ENCODE data around the gene CCDC195.

The CCDC195 gene, protein sequence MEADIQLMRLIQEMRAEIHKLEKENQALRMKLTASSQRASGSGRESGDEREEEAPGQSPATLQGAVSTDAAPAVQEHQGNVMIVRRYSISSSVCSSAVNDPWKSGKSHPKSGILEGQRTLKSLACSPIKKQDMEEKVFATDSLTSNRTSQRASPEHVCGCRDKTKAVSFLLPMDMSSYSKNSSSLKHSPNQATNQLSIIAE

DNA sequence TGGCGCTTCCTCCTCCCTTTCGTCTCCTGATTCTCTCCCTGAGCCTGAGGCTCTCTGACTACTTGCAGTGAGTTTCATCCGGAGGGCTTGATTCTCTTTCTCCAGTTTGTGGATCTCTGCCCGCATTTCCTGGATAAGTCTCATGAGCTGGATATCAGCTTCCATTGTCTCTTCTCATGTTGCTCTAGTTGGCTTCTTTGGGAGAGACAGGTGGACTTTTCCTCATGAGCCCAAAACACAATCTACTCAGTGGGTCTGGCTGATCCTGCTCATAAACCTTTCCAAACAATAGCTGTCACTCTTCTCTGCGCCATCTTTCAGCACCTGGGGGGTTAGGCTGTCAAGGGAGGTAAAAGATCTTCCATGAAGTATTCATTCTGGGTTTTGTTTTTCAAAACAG, at the start of gene CCDC195:
CCDC195 (minus strand) TSS at position 165 of the 400 bp plus-strand sequence; CDS start at position 165, 0 bp downstream.
- no peak for DNase-seq

DNA sequence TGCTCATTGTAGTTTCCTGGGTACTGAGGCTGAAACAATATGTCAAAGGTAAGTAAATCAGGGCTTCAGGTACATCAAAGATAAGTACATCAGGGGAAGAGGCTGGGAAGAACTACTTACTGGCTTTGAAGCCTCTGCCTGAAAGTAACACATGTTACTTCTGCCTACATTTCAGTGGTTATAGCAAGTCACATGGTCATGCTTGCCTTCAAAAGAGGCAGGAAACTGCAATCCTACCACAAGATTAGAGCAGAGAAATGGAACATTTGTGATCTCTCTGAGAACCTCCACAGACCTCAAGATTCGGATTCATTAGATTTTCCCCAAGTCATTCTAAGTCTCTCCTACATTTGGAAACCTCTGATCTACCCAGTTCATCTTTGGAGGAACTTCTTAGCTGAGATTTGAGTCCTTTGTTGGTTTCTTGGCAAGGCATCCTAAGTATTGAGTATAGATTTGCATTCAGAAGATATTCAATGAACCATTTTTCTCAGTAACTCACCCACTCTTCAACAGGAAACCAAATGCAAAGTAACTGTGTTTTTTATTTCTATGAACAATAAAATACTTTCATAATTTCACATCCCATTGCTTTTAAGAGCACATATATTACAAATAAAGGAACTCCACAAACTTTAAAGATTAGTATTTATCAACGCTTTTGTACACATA, 48.5 kb upstream of the CCDC195 start:
- no peak for DNase-seq

DNA sequence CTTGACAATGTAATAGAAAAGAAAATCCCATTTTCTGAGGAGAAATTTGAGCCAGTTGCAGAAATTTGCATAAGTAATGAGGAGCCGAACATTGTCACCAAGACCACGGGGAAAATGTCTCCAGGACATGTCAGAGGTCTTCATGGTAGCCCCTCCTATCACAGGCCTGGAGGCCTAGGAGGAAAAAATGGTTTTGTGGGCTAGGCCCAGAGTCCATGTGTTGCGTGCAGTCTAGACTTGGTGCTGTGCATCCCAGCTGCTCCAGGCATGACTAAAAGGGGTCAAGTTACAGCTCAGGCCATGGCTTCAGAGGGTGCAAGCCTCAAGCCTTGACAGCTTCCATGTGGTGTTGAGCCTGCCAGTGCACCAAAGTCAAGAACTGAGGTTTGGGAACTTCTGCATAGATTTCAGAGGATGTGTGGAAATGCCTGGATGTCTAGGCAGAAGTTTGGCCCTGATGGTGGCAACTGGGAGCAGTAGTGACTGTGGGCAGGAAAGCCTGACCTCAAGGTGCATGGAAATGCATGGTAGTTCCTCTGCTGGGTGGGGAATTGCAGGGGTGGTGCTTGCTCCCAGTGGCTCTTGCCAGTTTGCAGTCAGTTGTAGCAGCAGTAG, 41.9 kb upstream of the CCDC195 start:
- no peak for DNase-seq

DNA sequence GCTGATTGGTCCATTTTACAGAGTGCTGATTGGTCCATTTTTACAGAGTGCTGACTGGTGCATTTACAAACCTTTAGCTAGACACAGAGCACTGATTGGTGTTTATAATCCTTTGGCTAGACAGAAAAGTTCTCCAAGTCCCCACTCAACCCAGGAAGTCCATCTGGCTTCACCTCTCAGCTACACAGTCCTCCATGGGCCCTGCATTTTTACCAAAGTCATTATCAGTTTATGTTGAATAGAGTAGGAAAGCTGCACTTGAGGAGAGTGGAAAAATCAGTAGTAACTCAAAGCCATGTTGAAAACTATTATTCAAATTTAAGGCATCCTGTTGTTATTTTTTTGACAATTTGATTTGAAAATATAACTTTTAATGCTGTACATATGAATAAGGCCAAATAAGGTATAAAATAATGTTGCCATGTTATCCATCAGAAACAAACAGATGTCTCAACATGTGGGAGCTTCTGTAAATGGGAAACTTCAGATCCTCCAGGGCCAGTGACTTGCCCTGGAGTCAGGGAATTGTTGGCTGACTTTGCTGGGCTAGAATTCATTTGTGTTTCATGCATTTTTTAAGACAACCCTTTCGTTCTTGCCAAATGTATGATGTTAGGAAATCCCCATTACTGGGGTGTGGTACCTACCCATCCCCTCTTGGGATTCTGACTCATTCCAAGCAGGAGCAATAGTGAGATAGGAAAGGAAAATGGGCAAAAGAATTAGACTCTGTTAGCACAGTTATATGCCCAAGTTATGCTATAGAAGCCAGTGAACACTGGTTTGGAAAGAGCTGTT, 37.8 kb upstream of the CCDC195 start:
- DNase-seq: no peak

DNA sequence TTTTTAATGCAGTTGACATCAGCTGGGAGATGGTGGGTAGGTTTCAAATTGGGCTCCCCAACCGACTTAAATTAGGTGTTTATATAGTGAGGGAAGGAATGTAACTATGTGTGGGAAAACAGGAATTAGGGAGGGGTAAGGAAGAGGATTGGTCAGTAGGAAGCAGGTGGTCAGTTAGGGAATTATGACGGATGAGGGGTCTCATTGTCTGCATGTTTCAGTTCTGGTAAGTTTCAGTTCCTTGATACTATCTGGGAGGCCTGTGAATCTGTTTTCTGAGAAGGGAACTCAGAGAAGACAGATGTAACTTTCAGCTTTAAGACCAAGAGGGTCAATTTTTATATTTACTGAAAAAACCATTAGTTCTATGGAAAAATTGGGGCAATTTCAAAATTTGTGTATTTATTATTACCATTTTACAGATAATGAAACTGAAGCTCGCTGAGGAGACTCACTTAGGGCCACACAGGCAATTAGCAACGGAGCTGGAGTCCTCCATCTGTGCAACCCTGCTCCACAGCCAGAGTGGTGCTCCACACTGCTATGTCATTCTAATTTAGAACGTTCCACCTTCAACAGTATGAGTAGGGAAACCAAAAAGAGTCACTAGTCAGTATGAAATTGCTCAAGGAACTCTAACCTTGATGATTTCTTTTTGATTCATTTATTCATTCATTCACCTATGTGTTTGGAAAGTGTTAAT, 36.0 kb upstream of the CCDC195 start:
- no peak for DNase-seq

DNA sequence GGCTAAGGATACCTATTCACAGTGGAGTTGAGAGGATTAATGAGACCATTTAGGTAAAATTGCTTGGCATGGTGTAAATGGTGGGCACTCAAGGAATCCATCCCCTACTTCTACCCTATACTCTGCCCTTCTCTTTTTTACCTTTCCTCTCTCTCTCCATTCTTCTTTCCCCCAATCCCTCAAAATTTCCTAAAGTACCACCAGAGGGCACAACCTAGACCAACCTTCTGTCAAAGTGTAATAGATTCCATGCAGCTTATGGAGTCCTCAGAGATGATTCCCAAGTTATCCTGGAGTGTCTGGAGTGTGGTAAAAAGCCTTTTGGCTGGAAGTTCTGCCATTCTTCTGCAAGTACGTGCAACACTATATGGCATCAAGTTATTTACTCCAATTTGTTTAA, 33.0 kb upstream of the CCDC195 start:
- no peak for DNase-seq

DNA sequence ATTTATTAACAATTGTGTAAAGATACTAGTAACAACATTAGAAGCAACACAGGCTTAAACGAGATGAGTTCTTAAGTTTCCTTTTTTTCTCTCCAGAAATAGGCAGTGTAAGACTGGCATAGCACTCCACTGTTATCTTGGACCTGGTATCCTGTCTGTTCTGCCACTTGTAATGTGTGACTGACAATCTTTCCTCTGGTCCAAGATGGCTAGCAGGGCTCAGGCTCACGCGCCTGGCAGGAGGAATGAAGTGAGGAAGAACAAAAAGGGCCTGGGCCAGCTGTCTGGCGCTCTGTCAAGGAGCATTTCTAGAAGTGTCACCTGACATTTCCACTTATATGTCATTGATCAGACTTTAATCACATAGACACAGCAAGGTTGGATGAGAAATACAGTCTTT, 31.6 kb upstream of the CCDC195 start:
- no peak for DNase-seq

DNA sequence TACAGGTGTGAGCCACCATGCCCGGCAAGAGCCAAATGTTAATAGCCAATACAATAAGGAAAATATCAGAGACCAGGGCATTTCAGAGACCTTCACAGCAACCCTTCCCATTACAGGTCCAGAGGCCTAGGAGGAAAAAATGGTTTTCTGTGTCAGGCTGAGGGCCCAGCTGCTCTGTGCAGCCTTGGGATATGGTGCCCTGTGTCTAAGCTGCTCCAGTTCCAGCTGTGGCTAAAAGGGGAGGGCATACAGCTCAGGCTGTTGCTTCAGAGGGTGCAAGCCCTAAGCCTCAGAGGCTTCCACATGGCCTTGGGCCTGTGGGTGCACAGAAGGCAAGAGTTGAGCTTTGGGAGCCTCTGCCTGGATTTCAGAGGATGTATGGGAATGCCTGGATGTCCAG, 20.1 kb upstream of the CCDC195 start:
- DNase-seq: no peak

DNA sequence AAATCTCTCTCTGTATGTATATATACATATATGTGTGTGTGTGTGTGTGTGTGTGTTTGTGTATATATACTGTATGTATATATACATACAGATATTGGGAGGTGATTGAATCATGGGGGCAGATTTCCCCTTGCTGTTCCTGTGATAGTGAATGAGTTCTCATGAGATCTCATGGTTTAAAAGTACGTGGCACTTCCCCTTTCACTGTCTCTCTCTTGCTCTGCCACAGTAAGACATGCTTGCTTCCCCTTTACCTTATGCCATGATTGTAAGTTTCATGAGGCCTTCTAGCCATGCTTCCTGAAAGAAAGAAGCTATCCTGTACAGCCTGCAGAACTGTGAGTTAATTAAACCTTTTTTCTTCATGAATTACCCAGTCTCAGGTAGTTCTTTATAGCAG, 18.8 kb upstream of the CCDC195 start:
- no peak for DNase-seq

DNA sequence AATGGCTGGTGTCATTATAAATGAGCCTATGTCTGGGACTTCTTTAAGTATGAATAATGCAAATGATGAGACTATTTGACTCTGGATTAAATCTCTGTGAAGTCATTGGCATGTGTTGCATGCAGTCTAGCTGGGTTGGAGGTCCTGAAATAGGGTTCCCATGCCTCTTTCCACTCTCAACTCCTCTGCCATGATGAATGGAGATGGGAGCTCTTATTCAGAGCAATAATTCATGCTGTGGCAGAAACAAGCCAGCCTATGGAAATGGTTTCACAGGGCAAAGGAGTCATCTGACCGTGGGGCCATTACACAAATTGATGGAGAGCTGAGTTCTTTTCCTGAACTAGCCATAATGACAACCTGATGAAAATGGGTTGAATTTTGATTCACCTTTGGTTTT, 15.5 kb upstream of the CCDC195 start:
- no peak for DNase-seq

DNA sequence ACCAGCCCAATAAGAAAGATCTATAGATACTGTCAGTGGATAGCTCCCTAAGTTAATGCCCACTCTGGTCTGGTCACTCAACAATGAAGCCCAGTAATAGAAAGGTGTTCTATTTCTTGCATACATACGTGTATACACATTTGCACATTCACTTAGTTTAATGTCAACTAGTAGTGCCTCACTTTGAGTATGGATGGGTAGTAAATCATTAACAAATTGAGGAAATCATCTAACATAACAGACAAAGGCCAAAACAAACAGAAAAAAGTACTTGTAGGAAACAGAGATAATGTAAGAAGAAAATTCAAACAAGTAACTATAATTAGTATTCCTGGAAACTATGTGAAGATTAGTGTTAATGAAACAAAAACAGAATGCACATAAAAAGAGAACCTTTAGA, 13.3 kb upstream of the CCDC195 start:
- no peak for DNase-seq

DNA sequence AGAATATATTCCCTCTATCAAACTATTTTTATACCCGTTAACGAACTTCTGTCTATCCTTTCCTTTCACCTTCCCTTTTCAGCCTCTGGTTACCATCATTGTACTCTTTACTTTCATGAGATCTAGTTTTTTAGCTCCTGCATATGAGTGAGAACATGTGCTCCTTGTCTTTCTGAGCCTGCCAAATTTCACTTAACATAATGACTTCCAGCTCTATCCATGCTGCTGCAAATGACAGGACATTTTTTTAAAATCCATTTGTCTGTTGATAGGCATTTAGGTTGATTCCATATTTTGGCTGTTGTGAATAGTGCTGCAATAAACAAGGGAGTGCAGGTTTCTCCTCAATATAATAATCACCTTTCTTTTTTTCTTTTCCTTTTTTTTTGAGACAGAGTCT, 8.2 kb upstream of the CCDC195 start:
- DNase-seq: no peak

DNA sequence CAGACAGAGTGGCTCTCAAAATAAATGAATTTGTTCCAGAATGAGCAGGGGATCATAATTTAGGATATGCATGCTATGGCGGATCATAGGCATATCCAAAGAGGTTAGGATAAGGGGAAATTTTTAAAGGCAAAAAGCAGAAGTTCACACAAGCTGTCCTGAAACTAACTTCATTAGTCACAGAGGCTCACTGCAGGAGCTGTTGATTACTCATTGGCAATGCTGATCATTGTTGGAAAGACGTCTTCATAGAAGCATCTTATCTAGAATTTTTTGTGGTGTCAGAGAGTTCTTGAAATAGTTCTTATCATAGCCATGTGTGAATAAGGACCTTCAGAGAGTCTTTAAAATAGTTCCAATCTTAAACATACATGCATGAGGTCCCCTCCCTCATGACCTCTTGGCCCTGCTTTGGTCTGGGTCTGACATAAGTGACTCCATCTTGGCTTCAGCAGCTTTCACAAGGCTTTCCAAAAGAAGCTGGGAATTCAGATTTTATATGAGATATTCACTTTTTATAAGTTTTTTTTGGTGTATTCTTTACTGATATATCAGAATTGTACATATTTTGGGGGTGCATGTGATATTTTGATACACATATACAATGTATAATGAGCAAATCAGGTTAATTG, 7.5 kb upstream of the CCDC195 start:
- no peak for DNase-seq

DNA sequence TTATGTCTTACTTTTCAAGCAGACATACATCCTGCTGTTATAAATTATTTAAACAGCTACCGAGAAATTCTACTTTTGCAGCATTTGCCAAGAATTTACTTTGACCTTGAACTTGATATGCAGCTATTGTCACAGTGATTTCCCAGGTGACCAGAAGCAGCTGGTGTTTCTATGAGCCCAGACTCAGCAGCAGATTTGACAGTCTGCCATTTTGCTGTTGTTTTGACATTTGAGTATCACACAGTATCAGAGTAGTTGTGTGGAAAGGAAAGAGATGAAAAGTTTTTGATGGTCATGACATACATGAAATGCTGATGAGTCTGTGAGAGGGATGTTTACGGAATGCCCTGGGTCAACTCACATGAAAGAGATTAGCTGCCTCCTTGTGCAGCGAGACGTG, 6.6 kb upstream of the CCDC195 start:
- DNase-seq: no peak

DNA sequence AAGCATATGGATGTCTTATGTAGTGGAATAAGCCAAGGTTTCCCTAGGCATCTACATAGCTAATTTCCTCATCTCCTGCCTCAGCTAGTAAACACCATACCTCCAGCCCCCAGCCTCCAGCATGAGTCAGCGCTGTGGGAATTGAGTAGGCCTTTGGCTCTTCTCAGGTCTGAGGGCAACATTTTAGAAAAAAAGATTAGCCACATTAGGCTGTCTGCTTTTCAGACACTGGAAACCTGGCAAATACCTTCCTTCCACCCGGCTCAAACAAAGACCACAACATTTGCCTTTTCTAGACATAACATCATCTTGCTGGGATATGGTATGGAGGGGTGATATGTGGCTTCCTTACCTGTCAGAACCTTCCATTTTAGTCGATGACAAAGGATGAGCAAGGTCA, 6.1 kb upstream of the CCDC195 start:
- DNase-seq: no peak

DNA sequence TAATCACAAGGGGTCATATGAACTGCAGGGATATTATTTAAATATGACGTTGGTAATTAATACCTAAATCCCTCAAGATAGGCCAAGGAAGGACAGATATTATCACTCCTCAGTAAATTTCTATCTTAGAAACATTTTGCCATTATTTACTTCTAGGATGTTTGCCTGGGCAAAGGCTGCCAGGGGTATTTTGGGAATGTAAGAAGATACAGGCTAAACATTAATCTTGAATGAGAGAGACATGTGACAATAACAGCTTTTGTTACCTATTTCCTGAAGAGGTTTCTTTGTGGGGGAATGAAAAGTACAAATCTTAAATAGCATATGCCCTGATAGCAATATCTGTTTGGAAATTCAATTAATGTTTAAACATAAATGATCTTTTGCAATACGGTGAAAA, 756 bp upstream of the CCDC195 start:
- DNase-seq: no peak

DNA sequence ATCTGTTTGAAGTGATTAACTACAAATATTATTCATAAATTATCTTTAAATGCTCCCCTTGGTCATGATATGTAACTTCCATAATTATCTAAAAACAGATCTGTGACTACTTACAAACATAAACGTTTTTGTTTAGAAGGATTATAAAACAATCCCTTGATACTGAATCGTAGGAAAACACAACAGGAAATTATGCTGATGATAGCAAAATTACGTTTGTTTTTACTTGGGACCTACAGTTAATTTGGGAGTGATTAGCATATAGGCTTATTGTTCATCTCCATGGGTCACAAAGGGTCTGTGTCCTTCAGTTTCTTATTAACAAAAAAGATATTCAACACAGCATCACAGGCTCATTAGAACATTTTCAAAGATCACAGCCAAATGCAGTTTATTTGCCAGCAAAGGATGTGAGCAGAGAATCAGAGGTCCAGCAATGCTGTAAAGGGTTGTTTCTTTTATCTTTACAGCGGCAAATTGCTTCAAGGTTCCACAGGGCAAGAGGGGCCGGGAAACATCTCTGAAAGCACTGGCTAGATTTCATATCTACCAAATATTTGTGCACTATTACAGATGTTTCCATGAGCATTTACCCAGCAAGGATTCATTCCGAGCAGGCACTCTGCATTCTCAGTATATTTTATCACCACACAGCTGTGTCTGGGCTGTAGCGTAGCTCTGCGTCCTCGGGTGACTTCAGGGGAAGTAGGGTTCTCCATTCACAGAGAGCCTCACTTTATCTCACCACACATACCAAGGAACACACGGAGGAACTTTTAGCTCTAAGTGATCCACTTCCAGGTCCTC, 4.1 kb downstream of the CCDC195 start:
- DNase-seq: no peak

DNA sequence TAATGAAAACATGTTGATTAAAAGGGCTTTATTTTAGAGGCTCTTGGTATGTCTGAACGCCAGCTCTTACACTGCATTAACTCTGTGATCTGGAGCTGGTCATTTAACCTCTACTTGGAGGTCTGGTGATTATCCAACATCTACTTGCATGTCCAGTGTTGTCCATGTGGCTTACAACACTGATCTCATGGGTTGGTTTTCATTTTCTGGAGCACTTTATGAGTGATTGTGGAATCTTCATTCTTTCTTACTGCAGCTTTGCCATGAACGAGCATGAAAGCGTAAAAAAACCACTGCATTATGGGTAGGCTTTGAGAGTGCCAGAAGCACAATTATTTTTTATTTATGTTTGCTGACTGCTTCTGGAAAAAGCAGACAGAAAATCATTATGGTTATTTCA, 4.8 kb downstream of the CCDC195 start:
- no peak for DNase-seq

DNA sequence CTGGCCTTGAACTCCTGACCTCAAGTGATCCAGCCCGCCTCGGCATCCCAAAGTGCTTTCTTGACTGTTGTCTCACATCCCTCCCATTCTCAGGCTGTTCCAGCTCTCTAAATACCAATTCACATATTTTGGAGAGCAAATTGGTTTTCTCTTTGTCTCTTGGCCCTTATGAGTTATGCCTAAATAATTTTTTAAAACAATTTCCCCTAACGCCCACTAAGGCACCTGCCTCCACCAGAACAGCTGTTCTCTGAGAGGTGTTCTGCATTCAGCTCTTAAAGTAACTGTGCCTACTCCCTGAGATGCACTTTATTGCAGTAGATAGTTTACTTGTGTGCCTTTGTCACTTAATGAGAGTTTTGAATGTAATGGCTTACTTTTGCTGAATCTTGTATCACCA, 6.9 kb downstream of the CCDC195 start:
- no peak for DNase-seq

DNA sequence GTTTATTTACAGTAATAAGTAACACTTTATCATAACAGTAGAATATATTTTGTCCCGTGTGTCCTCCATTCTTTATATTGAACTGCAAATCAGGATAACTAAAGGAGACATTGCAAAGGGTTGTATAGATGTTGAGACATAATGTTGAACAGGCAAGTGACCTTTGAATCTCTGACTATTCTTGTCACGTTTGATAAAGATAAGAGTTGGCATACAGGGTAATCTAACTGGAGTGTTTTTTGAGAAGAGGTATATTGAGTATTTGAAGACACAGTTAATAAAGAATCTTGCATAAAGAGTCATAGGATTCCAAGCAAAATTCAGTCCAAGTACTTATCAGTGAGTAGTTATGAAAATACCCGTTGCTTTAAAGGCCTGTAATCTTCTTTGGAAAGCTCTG, 21.7 kb downstream of the CCDC195 start:
- no peak for DNase-seq

DNA sequence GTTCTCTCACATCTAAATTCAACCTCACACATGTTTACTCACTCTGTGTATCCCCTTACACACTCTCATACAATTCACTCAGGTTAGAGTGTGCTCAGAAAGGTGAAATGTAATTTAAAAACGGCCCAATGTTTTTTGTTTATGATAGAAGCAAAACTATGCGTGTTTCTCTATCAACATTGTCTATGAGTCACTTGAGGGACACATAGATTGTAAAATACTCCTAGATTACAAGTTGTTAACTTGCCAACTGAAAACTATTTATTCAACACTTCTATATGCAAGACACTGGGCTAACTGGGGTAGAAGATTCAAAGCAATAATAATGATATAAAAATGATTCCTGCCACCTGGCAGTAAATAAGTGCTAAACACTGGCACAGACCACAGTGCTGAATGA, 24.6 kb downstream of the CCDC195 start:
- DNase-seq: no peak

DNA sequence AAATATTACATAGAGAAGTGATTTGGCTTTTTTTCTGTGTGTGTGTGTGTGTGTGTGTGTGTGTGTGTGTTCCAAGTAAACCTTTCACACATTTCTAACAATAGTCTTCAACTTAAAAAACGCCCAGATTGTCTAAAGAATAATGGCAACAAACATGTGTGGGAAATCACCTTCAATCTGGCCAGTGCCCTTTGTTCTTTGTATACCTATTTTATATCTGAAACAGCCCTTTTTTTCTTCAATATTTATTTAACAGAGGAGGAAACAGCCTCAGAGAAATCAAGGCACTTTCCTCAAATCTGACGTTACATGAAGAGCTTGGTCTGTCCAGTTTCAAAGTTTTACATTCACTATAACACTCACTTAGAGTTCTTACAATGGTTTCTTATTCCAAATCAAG, 25.3 kb downstream of the CCDC195 start:
- DNase-seq: no peak
